ENCODE measurements around the gene FGF1.

Gene FGF1

GRCh38 chr5:142655339-142656267 lies 30.3 kb downstream of the FGF1 start:
- Histone ChIP-seq H3K36me3 (ENCODE audit: control insufficient read depth in 2 of 2, insufficient read depth in 1 of 2, low read length in 2 of 2) (no peaks in the 10 kb centered on the region), H3K27ac (ENCODE audit: extremely low read depth, low read depth, low read length) (no peak overlapping the region), H3K9me3 (ENCODE audit: control insufficient read depth, insufficient read depth, low read depth, low read length) (no peaks in the 10 kb centered on the region), H3K4me3 (ENCODE audit: low read depth, low read length) (no peak overlapping the region), H3K4me1 (ENCODE audit: control insufficient read depth, insufficient read depth, low read length) (no peaks in the 10 kb centered on the region)
- ChIA-PET POLR2A (interaction anchor here (1.2 to 1.5 kb wide), 2 partner anchors 43 to 58 kb away, joined by 4 to 9 read pairs; no protein-coding TSS in a partner anchor), CTCF (interaction anchor here (0.6 to 8.0 kb wide), 63 partner anchors 9 to 516 kb away, joined by 3 to 232 read pairs (median 5); partner anchors contain the start of gene FGF1)
- TF ChIP-seq ZIC2 (tag by site-specific recombination; IDR thresholded peaks at IDR 0.05) (no peak), KLF10 (tag by site-specific recombination; IDR thresholded peaks at IDR 0.05) (no peak), ZSCAN30 (tag by site-specific recombination; IDR thresholded peaks at IDR 0.05) (peak; percentile 84), ZBTB21 (tag by site-specific recombination; IDR thresholded peaks at IDR 0.05) (no peak), ZNF558 (tag by site-specific recombination; IDR thresholded peaks at IDR 0.05) (no peak), ZNF24 (tag by site-specific recombination; IDR thresholded peaks at IDR 0.05) (no peak), MEIS1 (CRISPR knock-in tag; IDR thresholded peaks at IDR 0.05; ENCODE audit: borderline replicate concordance) (no peak), ZNF311 (tag by site-specific recombination; IDR thresholded peaks at IDR 0.05; ENCODE audit: borderline replicate concordance) (no peak), KLF7 (tag by site-specific recombination; IDR thresholded peaks at IDR 0.05; ENCODE audit: borderline replicate concordance) (no peak), ZFP69B (tag by site-specific recombination; IDR thresholded peaks at IDR 0.05) (no peak), ZNF837 (tag by site-specific recombination; IDR thresholded peaks at IDR 0.05) (no peak), ZNF202 (tag by site-specific recombination; IDR thresholded peaks at IDR 0.05; ENCODE audit: borderline replicate concordance) (no peak), ZEB2 (tag by site-specific recombination; IDR thresholded peaks at IDR 0.05) (no peak), ZXDB (tag by site-specific recombination; IDR thresholded peaks at IDR 0.05) (0 out of 2 replicates have a peak, but pooled peaks have one; percentile 26), ZNF514 (tag by site-specific recombination; IDR thresholded peaks at IDR 0.05) (no peak), ZNF701 (tag by site-specific recombination; IDR thresholded peaks at IDR 0.05) (no peak), ZNF560 (tag by site-specific recombination; IDR thresholded peaks at IDR 0.05; ENCODE audit: borderline replicate concordance) (no peak), ZNF274 (IDR thresholded peaks at IDR 0.05; ENCODE audit: low read length) (no peak), ZNF274 (tag by site-specific recombination; IDR thresholded peaks at IDR 0.05; ENCODE audit: borderline replicate concordance) (no peak), ELK4 (IDR thresholded peaks at IDR 0.05; ENCODE audit: borderline replicate concordance, low read depth, low read length) (no peak), ZNF302 (tag by site-specific recombination; IDR thresholded peaks at IDR 0.05; ENCODE audit: low read depth) (no peak), ZNF654 (tag by site-specific recombination; IDR thresholded peaks at IDR 0.05; ENCODE audit: low read depth) (peak; percentile 96), ZBTB20 (tag by site-specific recombination; IDR thresholded peaks at IDR 0.05) (no peak), ZNF121 (tag by site-specific recombination; IDR thresholded peaks at IDR 0.05) (no peak), ZNF658 (tag by site-specific recombination; IDR thresholded peaks at IDR 0.05) (no peak), SP7 (tag by site-specific recombination; IDR thresholded peaks at IDR 0.05) (no peak), ZNF239 (tag by site-specific recombination; IDR thresholded peaks at IDR 0.05) (no peak), ZNF548 (tag by site-specific recombination; IDR thresholded peaks at IDR 0.05) (no peak)
- TF ChIP-seq, protein P1, sequence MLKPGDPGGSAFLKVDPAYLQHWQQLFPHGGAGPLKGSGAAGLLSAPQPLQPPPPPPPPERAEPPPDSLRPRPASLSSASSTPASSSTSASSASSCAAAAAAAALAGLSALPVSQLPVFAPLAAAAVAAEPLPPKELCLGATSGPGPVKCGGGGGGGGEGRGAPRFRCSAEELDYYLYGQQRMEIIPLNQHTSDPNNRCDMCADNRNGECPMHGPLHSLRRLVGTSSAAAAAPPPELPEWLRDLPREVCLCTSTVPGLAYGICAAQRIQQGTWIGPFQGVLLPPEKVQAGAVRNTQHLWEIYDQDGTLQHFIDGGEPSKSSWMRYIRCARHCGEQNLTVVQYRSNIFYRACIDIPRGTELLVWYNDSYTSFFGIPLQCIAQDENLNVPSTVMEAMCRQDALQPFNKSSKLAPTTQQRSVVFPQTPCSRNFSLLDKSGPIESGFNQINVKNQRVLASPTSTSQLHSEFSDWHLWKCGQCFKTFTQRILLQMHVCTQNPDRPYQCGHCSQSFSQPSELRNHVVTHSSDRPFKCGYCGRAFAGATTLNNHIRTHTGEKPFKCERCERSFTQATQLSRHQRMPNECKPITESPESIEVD (tag by site-specific recombination; IDR thresholded peaks at IDR 0.05), result no peak
- TF ChIP-seq, protein P2, sequence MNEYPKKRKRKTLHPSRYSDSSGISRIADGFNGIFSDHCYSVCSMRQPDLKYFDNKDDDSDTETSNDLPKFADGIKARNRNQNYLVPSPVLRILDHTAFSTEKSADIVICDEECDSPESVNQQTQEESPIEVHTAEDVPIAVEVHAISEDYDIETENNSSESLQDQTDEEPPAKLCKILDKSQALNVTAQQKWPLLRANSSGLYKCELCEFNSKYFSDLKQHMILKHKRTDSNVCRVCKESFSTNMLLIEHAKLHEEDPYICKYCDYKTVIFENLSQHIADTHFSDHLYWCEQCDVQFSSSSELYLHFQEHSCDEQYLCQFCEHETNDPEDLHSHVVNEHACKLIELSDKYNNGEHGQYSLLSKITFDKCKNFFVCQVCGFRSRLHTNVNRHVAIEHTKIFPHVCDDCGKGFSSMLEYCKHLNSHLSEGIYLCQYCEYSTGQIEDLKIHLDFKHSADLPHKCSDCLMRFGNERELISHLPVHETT (tag by site-specific recombination; IDR thresholded peaks at IDR 0.05), result no peak
- TF ChIP-seq, protein P3, sequence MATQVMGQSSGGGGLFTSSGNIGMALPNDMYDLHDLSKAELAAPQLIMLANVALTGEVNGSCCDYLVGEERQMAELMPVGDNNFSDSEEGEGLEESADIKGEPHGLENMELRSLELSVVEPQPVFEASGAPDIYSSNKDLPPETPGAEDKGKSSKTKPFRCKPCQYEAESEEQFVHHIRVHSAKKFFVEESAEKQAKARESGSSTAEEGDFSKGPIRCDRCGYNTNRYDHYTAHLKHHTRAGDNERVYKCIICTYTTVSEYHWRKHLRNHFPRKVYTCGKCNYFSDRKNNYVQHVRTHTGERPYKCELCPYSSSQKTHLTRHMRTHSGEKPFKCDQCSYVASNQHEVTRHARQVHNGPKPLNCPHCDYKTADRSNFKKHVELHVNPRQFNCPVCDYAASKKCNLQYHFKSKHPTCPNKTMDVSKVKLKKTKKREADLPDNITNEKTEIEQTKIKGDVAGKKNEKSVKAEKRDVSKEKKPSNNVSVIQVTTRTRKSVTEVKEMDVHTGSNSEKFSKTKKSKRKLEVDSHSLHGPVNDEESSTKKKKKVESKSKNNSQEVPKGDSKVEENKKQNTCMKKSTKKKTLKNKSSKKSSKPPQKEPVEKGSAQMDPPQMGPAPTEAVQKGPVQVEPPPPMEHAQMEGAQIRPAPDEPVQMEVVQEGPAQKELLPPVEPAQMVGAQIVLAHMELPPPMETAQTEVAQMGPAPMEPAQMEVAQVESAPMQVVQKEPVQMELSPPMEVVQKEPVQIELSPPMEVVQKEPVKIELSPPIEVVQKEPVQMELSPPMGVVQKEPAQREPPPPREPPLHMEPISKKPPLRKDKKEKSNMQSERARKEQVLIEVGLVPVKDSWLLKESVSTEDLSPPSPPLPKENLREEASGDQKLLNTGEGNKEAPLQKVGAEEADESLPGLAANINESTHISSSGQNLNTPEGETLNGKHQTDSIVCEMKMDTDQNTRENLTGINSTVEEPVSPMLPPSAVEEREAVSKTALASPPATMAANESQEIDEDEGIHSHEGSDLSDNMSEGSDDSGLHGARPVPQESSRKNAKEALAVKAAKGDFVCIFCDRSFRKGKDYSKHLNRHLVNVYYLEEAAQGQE (tag by site-specific recombination; IDR thresholded peaks at IDR 0.05), result no peak
